Tibial artery (tissue), 4 donors: Measurements from ENCODE around the gene POLE3.

ENCODE experiments used
- DNase-seq, 2 donors: peaks; one replicate each; pipeline ENCODE4 v3.0.0-alpha.2; 2019
- H3K27ac ChIP-seq, 2 donors: fragments of 200-600 bp; sonication (generic) in 1 of 2; 1 replicate in 1 of 2; 2 replicates in 1 of 2; pipeline ENCODE4 v1.5.1; 2018 to 2019; ENCODE audit warnings: mild to moderate bottlenecking in 1 of 2
- H3K27me3 ChIP-seq, 2 donors: fragments of 200-600 bp; sonication (generic) in 1 of 2; one replicate each; pipeline versions ENCODE4 v1.5.1 to v1.6.0; 2016 to 2019
- H3K36me3 ChIP-seq, 3 donors: fragments of 200-600 bp; sonication (generic) in 2 of 3; one replicate each; pipeline ENCODE4 v1.5.1; 2016 to 2019; ENCODE audit warnings: mild to moderate bottlenecking in 2 of 3
- H3K4me1 ChIP-seq, 4 donors: fragments of 200-600 bp; sonication (generic) in 2 of 4; 1 replicate in 3 of 4; 2 replicates in 1 of 4; pipeline ENCODE4 v1.5.1; 2016 to 2019
- H3K4me3 ChIP-seq, 2 donors: fragments of 200-600 bp; sonication (generic) in 1 of 2; 1 replicate in 1 of 2; 2 replicates in 1 of 2; pipeline ENCODE4 v1.5.1; 2018 to 2019; ENCODE audit warnings: mild to moderate bottlenecking in 2 of 2
- H3K9me3 ChIP-seq, 3 donors: fragments of 200-600 bp; sonication (generic) in 1 of 3; one replicate each; pipeline ENCODE4 v1.5.1; 2016 to 2019
- CTCF ChIP-seq, 2 experiments: fragments of 200-600 bp in 1 of 2; fragments of 450-650 bp in 1 of 2; IDR thresholded peaks; one replicate each; pipeline ENCODE4 v1.5.1; 2017 to 2019; ENCODE audit warnings: antibody characterized with exemption in 2 of 2, mild to moderate bottlenecking in 1 of 2, moderate library complexity in 1 of 2
- intact Hi-C: fragments of 100-400 bp; cut with DNase I; formaldehyde crosslinking; loops from one replicate; pipeline ENCODE4 v1.15.0; 2023; ENCODE audit warnings: low total_unique reads

The POLE3 gene

GRCh38 chr9:113376634-113377567, 33.6 kb downstream of the POLE3 start, which contains the start of gene HDHD3:
Gene HDHD3 (minus strand): TSS chr9:113376986. CDS start chr9:113374354, 2,632 bp downstream.
- H3K36me3 ChIP-seq, result peaks cover 17 to 19% (median 17%) of the 10 kb centered on the region in 3 donors
- intact Hi-C loops, result loop anchor here (10.0 kb wide), 1 partner anchor 62 kb away; no protein-coding TSS in a partner anchor
- H3K27me3 ChIP-seq, result no peaks in the 10 kb centered on the region
- H3K9me3 ChIP-seq, result no peaks in the 10 kb centered on the region
- peak within 1 kb of the TSS; percentile 71 to 94 for H3K4me3 ChIP-seq
- TF ChIP-seq CTCF (IDR thresholded peaks at IDR 0.05), result no peak
- peak; percentile 67 to 90 for DNase-seq
- peaks cover 0 to 20% (median 12%) of the 10 kb centered on the region in 4 donors for H3K4me1 ChIP-seq
- peak within 1 kb of the TSS; percentile 82 to 85 for H3K27ac ChIP-seq

- H3K27ac ChIP-seq, result no peak overlapping the region
- H3K36me3 ChIP-seq, result peaks cover 17 to 19% (median 17%) of the 10 kb centered on the region in 3 donors
- no peaks in the 10 kb centered on the region for H3K9me3 ChIP-seq
- DNase-seq, result no peak
- peaks cover 0 to 20% (median 13%) of the 10 kb centered on the region in 4 donors for H3K4me1 ChIP-seq
- no peaks in the 10 kb centered on the region for H3K27me3 ChIP-seq
- intact Hi-C loops, result loop anchor here (10.0 kb wide), 1 partner anchor 61 kb away; no protein-coding TSS in a partner anchor
- H3K4me3 ChIP-seq, result peak overlapping the region; percentile 71 to 94
- no peak for TF ChIP-seq CTCF (IDR thresholded peaks at IDR 0.05)
Measured at GRCh38 chr9:113375057-113376023, 35.1 kb downstream of the POLE3 start.

GRCh38 chr9:113373676-113374392, 36.6 kb downstream of the POLE3 start:
- no peak for TF ChIP-seq CTCF (IDR thresholded peaks at IDR 0.05)
- no peaks in the 10 kb centered on the region for H3K27me3 ChIP-seq
- H3K4me3 ChIP-seq, result no peak overlapping the region
- no peak for DNase-seq
- H3K27ac ChIP-seq, result no peak overlapping the region
- intact Hi-C loops, result loop anchor here (10.0 kb wide), 1 partner anchor 59 kb away; no protein-coding TSS in a partner anchor
- peaks cover 17 to 19% (median 17%) of the 10 kb centered on the region in 3 donors for H3K36me3 ChIP-seq
- no peaks in the 10 kb centered on the region for H3K9me3 ChIP-seq
- H3K4me1 ChIP-seq, result peaks cover 0 to 20% (median 13%) of the 10 kb centered on the region in 4 donors

GRCh38 chr9:113373256-113373655, 37.2 kb downstream of the POLE3 start:
- Histone ChIP-seq H3K27ac (no peak overlapping the region), H3K4me3 (no peak overlapping the region), H3K27me3 (no peaks in the 10 kb centered on the region), H3K4me1 (peaks cover 0 to 20% (median 13%) of the 10 kb centered on the region in 4 donors), H3K36me3 (peaks cover 17 to 19% (median 17%) of the 10 kb centered on the region in 3 donors), H3K9me3 (no peaks in the 10 kb centered on the region)
- intact Hi-C loops, result loop anchor here (10.0 kb wide), 1 partner anchor 58 kb away; no protein-coding TSS in a partner anchor
- no peak for DNase-seq
- TF ChIP-seq CTCF (IDR thresholded peaks at IDR 0.05), result no peak
